ENCODE results near the gene EXT2.

- TF ChIP-seq CTCF (IDR thresholded peaks at IDR 0.05; ENCODE audit: insufficient read depth, low read depth, low read length), result no peak
- no peak for TF ChIP-seq EZH2 (IDR thresholded peaks at IDR 0.05; ENCODE audit: insufficient read depth, low read length)
Observed at GRCh38 chr11:44264438-44264749, 168.9 kb downstream of the EXT2 start.

Measured in astrocyte (in vitro differentiated cells and primary cell).